SU-DHL-6 (cell line): ENCODE results near the gene NHS.

ENCODE experiments used
- H2AFZ ChIP-seq: fragments of 200-600 bp; sonication (generic); 2 replicates; pipeline ENCODE4 v1.6.1; 2014; ENCODE audit warnings: low read depth, mild to moderate bottlenecking, moderate library complexity, mixed read lengths, antibody characterized with exemption, low read length; ENCODE audit not compliant: severe bottlenecking
- H3F3A ChIP-seq: fragments of 200-600 bp; shearing (Covaris generic); 2 replicates; pipeline ENCODE4 v1.6.0; 2016; ENCODE audit warnings: antibody characterized with exemption, mild to moderate bottlenecking; ENCODE audit not compliant: insufficient read depth
- H3K27ac ChIP-seq: fragments of 200-600 bp; sonication (generic); 2 replicates; pipeline ENCODE4 v1.5.1; 2016; ENCODE audit warnings: low read depth, mild to moderate bottlenecking, low read length, moderate library complexity, mixed read lengths
- H3K27me3 ChIP-seq: fragments of 200-600 bp; sonication (generic), shearing (Covaris generic); 2 replicates; pipeline ENCODE4 v1.6.0; 2014; ENCODE audit warnings: mild to moderate bottlenecking, low read length
- H3K36me3 ChIP-seq: fragments of 200-600 bp; sonication (generic); 2 replicates; pipeline ENCODE4 v1.6.1; 2014; ENCODE audit warnings: mild to moderate bottlenecking, low read length, mixed read lengths
- H3K4me2 ChIP-seq: fragments of 300-600, 200-600 bp; shearing (Covaris generic), sonication (generic); 2 replicates; pipeline ENCODE4 v1.6.0; 2014; ENCODE audit warnings: low read length, low read depth, mild to moderate bottlenecking; ENCODE audit not compliant: poor library complexity, severe bottlenecking
- H3K4me3 ChIP-seq: fragments of 200-600 bp; sonication (generic); 2 replicates; pipeline ENCODE4 v1.5.1; 2014; ENCODE audit warnings: antibody characterized with exemption, low read length, mild to moderate bottlenecking, mixed read lengths; ENCODE audit not compliant: insufficient read depth, poor library complexity, severe bottlenecking
- H3K79me2 ChIP-seq: fragments of 200-600 bp; sonication (generic); 2 replicates; pipeline ENCODE4 v1.6.1; 2014; ENCODE audit warnings: mild to moderate bottlenecking, low read length, moderate library complexity; ENCODE audit not compliant: insufficient read depth
- H3K9ac ChIP-seq: fragments of 200-600 bp; sonication (generic); 2 replicates; pipeline ENCODE4 v1.7.0; 2014; ENCODE audit warnings: mild to moderate bottlenecking, low read length
- H3K9me2 ChIP-seq: fragments of 200-600 bp; sonication (generic); replicated peaks from 2 replicates; pipeline ENCODE4 v1.6.1; 2014; ENCODE audit warnings: low read length; ENCODE audit not compliant: insufficient read depth
- H3K9me3 ChIP-seq: fragments of 200-600 bp; sonication (generic); 2 replicates; pipeline ENCODE4 v1.6.1; 2014; ENCODE audit warnings: low read length, mixed read lengths; ENCODE audit not compliant: insufficient read depth
- H4K20me1 ChIP-seq: fragments of 200-600 bp; sonication (generic); 2 replicates; pipeline ENCODE4 v1.6.1; 2014; ENCODE audit warnings: low read depth, mild to moderate bottlenecking, antibody characterized with exemption, low read length, moderate library complexity, mixed read lengths
- CTCF ChIP-seq: fragments of 200-600 bp; sonication (generic); IDR thresholded peaks from one replicate; pipeline ENCODE4 v1.5.1; 2017; ENCODE audit warnings: antibody characterized with exemption, mild to moderate bottlenecking, low read length, moderate library complexity; ENCODE audit not compliant: insufficient read depth, poor library complexity, severe bottlenecking
- EZH2phosphoT487 ChIP-seq: fragments of 200-600 bp; sonication (generic), shearing (Covaris generic); conservative IDR thresholded peaks from 2 replicates; pipeline ENCODE4 v1.6.1; 2018; ENCODE audit warnings: mild to moderate bottlenecking, antibody characterized with exemption, low read length, moderate library complexity, mixed read lengths

NHS gene

GRCh38 chrX:17634542-17635207 lies 259.7 kb downstream of the NHS start:
- H3K4me2 ChIP-seq = no peak overlapping the region
- H3K4me3 ChIP-seq = no peak overlapping the region
- H3K79me2 ChIP-seq = no peaks in the 10 kb centered on the region
- no peak overlapping the region for H3K9ac ChIP-seq
- TF ChIP-seq EZH2phosphoT487 (no peak), CTCF (no peak)
- no peaks in the 10 kb centered on the region for H3F3A ChIP-seq
- H3K27ac ChIP-seq = no peak overlapping the region
- no peak overlapping the region for H2AFZ ChIP-seq
- no peaks in the 10 kb centered on the region for H3K36me3 ChIP-seq
- H3K27me3 ChIP-seq = no peaks in the 10 kb centered on the region
- no peaks in the 10 kb centered on the region for H3K9me3 ChIP-seq
- no peaks in the 10 kb centered on the region for H4K20me1 ChIP-seq
- no peaks in the 10 kb centered on the region for H3K9me2 ChIP-seq

GRCh38 chrX:17635231-17635630 lies 260.2 kb downstream of the NHS start:
- Histone ChIP-seq H3K36me3 (no peaks in the 10 kb centered on the region), H3K27ac (no peak overlapping the region), H4K20me1 (no peaks in the 10 kb centered on the region), H3K27me3 (no peaks in the 10 kb centered on the region), H3F3A (no peaks in the 10 kb centered on the region), H3K4me3 (no peak overlapping the region), H2AFZ (no peak overlapping the region), H3K9ac (no peak overlapping the region), H3K4me2 (no peak overlapping the region), H3K9me2 (no peaks in the 10 kb centered on the region), H3K9me3 (no peaks in the 10 kb centered on the region), H3K79me2 (no peaks in the 10 kb centered on the region)
- TF ChIP-seq CTCF = no peak
- TF ChIP-seq EZH2phosphoT487 = no peak

GRCh38 chrX:17637235-17637634 lies 262.2 kb downstream of the NHS start:
- Histone ChIP-seq H3K27me3 (no peaks in the 10 kb centered on the region), H3K9me2 (no peaks in the 10 kb centered on the region), H2AFZ (no peak overlapping the region), H3K79me2 (no peaks in the 10 kb centered on the region), H3F3A (no peaks in the 10 kb centered on the region), H3K4me3 (no peak overlapping the region), H3K4me2 (no peak overlapping the region), H3K9ac (no peak overlapping the region), H4K20me1 (no peaks in the 10 kb centered on the region), H3K9me3 (no peaks in the 10 kb centered on the region), H3K27ac (no peak overlapping the region), H3K36me3 (no peaks in the 10 kb centered on the region)
- TF ChIP-seq CTCF = no peak
- TF ChIP-seq EZH2phosphoT487 = no peak
